GM10248 (cell line): ENCODE data around the gene CD69.

Source experiments
- CTCF ChIA-PET: fragments of 300-600 bp; sonication (Branson Sonifier 250); formaldehyde crosslinking; extraction: SDS; loops from one replicate; lab custom pipeline; 2021; ENCODE audit warnings: antibody characterized with exemption; lab: Yijun Ruan, JAX
- POLR2A ChIA-PET: fragments of 350-650 bp; sonication (Branson Sonifier 250); formaldehyde crosslinking; extraction: SDS; loops from one replicate; lab custom pipeline; 2020; ENCODE audit warnings: antibody characterized with exemption; lab: Yijun Ruan, JAX
- DNase-seq: peaks from one replicate; pipeline ENCODE4 v3.0.0; 2012; ENCODE audit errors: extremely low spot score
- CTCF ChIP-seq: IDR thresholded peaks from 2 replicates; pipeline ENCODE4 v1.5.1; 2012; ENCODE audit warnings: mild to moderate bottlenecking, low read depth; ENCODE audit errors: extremely low read depth, missing control alignments, control extremely low read depth

CD69 gene

GRCh38 chr12:9753498-9753897 is 7.2 kb downstream of the CD69 start:
- CTCF ChIA-PET = interaction anchor here (1.1 to 16.7 kb wide), 5 partner anchors 13 to 386 kb away, joined by 3 to 287 read pairs (median 4); no protein-coding TSS in a partner anchor
- DNase-seq = no peak
- POLR2A ChIA-PET = no interaction called here
- no peak for TF ChIP-seq CTCF

GRCh38 chr12:9753073-9753472 is 7.6 kb downstream of the CD69 start:
- TF ChIP-seq CTCF = no peak
- no peak for DNase-seq
- ChIA-PET CTCF (interaction anchor here (1.2 to 16.7 kb wide), 3 partner anchors 12 to 46 kb away, joined by 4 to 287 read pairs (median 51); no protein-coding TSS in a partner anchor), POLR2A (no interaction called here)

GRCh38 chr12:9752145-9752933 is 8.4 kb downstream of the CD69 start:
- CTCF ChIA-PET = interaction anchor here (0.7 to 16.7 kb wide), 16 partner anchors 8 to 389 kb away, joined by 3 to 287 read pairs (median 12); partner anchors contain the start of genes CD69 and CLEC2B
- no peak for DNase-seq
- no peak for TF ChIP-seq CTCF
- POLR2A ChIA-PET = no interaction called here

GRCh38 chr12:9751204-9752144 is 9.2 kb downstream of the CD69 start:
- POLR2A ChIA-PET = interaction anchor here (1.1 kb wide), 1 partner anchor 8 kb away, joined by 5 read pairs; no protein-coding TSS in a partner anchor
- peak; percentile 54 for TF ChIP-seq CTCF
- CTCF ChIA-PET = interaction anchor here (0.6 to 16.7 kb wide), 55 partner anchors 9 to 998 kb away, joined by 3 to 287 read pairs (median 5); partner anchors contain the start of genes CD69, CLEC12B, CLEC2A and CLEC2B
- no peak for DNase-seq

- POLR2A ChIA-PET = interaction anchor here (0.6 to 1.1 kb wide), 2 partner anchors 9 to 10 kb away, joined by 5 to 6 read pairs; partner anchors contain the start of gene CD69
- peak; percentile 54 for DNase-seq
- TF ChIP-seq CTCF = peak; percentile 66
- CTCF ChIA-PET = interaction anchor here (0.6 to 16.7 kb wide), 63 partner anchors 8 to 999 kb away, joined by 3 to 287 read pairs (median 5); partner anchors contain the start of genes CD69, CLEC12B, CLEC2A and CLEC2B
Measured at GRCh38 chr12:9750276-9751203, 10.2 kb downstream of the CD69 start.
